Heart left ventricle (tissue), 13 donors: ENCODE measurements around the gene CIP2A.

Experiments used
- POLR2A ChIP-seq, 2 donors: fragments of 450-650 bp; IDR thresholded peaks; one replicate each; pipeline ENCODE4 v1.6.1; 2017; ENCODE audit warnings: antibody characterized with exemption in 2 of 2, mild to moderate bottlenecking in 2 of 2, moderate library complexity in 2 of 2
- TF ChIP-seq, protein P1 (sequence below), 12 donors: fragments of 200-600 bp; sonication (generic) in 4 of 12; IDR thresholded peaks; one replicate each; pipeline versions ENCODE4 v1.5.0 to v1.8.0; 2018 to 2022; ENCODE audit warnings: antibody characterized with exemption in 12 of 12, mild to moderate bottlenecking in 5 of 12
- donor health status: ischemic (EF 13 %, LVEDD 7.1; RV severe dilation, severe dysfunction).
- donor health status: DM: no; HTN: yes; CAD: no.
- donor health status: DM: no; HTN: no; CAD: no.
- donor health status: ischemic (EF 25% LVEDD 6.9; RV normal size, moderate dysfunction).
- donor health status: ischemic (EF 25% LVEDD 5.7; RV mildly dilated, moderate dysfunction).
- donor health status: ischemic (EF 35%, LVEDD 5.7; RV mildly dilated, moderate dysfunction).
- donor health status: nonischemic (EF 11% LVEDD 7.7; RV severe dilation, severe dysfunction).
- donor health status: DM: yes; HTN: yes; CAD: no.
- donor health status: PGD.
- donor health status: ischemic (EF 29% LVEDD 5.4; RV normal size, mild dysfunction).
- donor health status: nonischemic (EF 23%, LVEDD 6.1; RV moderate dilation, normal function).

DNA sequence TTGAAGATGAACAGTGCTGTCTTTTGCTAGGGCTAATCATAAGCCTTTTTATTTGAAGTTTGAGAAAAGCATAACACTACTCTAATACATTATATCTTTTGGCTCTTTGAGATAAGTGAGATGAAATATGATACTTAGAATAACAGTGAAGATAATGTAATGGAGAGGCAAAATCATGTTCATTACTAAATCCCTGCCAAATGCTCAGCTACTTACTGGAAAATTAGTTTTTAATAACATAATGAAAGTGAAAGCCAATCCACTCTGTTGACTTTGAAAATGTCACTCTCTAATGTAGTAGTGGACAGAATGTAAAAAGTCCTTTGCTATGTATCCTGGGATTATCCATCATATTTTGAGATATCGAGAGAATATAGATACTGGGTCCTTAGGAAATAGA, 43.0 kb downstream of the CIP2A start:
- no peak for TF ChIP-seq POLR2A (IDR thresholded peaks at IDR 0.05)
- TF ChIP-seq, protein P1, sequence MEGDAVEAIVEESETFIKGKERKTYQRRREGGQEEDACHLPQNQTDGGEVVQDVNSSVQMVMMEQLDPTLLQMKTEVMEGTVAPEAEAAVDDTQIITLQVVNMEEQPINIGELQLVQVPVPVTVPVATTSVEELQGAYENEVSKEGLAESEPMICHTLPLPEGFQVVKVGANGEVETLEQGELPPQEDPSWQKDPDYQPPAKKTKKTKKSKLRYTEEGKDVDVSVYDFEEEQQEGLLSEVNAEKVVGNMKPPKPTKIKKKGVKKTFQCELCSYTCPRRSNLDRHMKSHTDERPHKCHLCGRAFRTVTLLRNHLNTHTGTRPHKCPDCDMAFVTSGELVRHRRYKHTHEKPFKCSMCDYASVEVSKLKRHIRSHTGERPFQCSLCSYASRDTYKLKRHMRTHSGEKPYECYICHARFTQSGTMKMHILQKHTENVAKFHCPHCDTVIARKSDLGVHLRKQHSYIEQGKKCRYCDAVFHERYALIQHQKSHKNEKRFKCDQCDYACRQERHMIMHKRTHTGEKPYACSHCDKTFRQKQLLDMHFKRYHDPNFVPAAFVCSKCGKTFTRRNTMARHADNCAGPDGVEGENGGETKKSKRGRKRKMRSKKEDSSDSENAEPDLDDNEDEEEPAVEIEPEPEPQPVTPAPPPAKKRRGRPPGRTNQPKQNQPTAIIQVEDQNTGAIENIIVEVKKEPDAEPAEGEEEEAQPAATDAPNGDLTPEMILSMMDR (IDR thresholded peaks at IDR 0.05): no peak
